GM21390 (cell line): ENCODE measurements around the gene CYSRT1.
A peak's percentile ranks its signal among the peaks of the same experiment; 100 is the strongest.

ENCODE experiments used
- ATAC-seq: cut with Tn5 transposase; IDR thresholded peaks from one replicate; pipeline ENCODE4 v1.9.1; 2021; ENCODE audit not compliant: unreplicated experiment

CYSRT1 gene

DNA sequence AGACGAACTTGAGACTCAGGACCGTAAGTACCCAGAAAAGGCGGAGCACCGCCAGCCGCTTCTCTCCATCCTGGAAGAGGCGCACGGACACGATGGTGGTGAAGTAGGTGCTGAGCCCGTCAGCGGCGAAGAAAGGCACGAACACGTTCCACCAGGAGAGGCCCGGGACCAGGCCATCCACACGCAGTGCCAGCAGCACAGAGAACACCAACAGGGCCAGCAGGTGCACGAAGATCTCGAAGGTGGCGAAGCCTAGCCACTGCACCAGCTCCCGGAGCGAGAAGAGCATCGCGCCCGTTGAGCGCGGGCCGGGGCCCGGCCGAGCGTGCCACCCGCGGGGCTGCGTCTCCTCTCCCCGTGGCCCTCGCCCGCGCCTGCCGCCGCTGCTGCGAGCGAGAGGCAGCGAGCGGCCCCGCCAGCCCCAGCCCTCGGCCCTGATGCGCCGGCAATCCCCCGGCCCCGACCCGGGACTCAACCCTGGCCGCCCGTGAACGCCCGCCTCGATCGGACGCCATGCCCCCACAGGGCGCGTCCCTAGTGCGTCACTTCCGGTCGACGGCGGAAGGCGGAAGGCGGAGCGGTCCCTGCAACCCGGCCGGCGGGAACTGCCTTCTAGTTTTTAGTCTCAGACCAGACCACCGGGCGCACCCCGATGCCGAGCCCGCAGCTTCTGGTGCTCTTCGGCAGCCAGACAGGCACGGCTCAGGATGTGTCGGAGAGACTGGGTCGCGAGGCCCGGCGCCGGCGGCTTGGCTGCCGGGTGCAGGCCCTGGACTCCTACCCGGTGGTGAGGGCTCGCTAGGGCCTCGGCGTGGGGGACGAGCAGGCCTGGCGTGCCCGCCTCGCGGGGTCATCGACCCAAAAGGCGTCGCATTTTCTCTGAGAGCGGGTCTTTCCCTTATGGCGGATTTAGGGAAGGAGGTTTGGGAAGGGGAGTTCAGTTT lies 19.6 kb upstream of the CYSRT1 start, which contains the start of the genes NDOR1 and TMEM203:
TSS of gene NDOR1 (plus strand) at position 575 of the 944 bp plus-strand sequence. CDS start at position 653, 78 bp downstream.
TSS of gene TMEM203 (minus strand) at position 523 of the 944 bp plus-strand sequence. CDS start at position 289, 234 bp downstream.
- ATAC-seq: peak; percentile 53

DNA sequence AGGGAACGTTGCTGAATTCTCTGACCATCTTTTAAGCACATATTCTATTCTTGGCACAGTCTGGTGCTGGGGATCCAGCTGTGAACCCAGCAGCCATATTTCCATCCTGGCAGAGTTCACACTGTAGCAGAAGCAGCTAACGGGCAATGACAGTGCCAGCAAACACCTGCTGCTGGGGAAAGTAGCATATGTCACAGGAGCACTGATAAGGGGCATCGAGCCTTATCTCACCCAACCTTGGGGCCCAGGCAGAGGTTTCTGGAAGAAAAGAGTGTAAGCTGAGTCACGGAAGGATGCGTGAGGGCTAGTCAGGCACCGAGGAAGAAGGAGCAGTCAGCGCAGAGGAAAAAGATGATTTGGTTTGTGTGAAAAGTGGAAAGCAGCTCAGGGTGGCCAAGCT lies 18.4 kb upstream of the CYSRT1 start:
- no peak for ATAC-seq

DNA sequence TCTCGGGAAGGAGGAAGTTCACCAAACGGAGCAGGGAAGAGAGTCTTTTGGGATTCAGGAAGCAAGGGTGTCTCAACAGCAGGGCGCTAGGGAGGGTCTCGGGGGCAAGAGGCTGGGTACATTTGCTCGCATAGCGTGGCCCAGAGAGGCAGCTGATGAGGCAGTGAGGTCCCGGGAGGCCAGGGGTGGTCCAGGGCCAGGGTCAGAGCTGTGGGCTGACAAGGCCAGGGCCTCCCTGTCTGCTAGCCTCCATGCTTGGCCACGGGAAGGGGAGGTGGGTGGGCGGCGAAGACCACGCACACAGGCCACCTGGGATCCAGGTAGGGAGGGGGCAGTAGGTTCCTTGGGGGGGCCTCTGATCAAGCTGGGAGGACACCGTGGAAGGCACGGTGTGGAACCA lies 13.4 kb upstream of the CYSRT1 start:
- no peak for ATAC-seq

GRCh38 chr9:137212520-137212919 lies 12.5 kb upstream of the CYSRT1 start:
- no peak for ATAC-seq

DNA sequence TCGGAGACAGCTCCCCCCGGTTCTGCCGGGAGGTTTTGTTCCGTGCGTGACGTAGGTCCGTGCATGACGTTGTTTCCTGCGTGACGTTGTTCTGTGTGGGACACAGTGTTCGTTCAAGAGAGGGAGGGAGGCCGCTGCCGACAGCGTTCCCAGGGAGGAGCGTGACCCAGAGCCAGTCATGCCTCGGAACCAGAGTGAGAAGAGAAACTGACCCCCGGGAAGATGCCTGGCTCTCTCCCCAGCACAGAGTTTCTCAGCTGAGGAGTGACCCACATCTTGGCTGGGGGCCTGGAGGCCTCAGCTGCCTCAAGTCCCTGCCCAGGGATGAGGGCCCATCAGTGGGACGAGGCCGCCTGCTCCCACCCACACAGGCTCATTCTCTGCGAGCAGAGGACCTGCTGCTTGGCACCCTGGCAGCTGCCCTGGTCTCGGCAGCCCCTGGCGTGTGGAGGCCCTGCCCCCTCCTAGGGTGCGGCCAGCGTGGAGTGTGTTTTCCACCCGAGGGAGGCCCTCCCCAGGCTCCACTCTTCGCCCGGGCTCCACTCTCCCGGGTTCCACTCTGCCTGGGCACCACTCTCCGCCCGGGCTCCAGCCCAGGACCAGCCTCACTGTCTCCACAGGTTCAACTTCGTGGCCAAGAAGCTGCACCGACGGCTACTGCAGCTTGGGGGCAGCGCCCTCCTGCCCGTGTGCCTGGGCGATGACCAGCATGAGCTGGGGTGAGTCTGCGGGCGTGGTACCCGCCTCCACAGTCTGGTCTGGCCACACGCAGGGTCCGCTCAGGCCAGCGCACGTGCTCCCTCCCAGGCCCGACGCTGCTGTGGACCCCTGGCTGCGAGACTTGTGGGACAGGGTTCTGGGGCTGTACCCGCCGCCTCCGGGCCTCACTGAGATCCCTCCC lies 11.6 kb upstream of the CYSRT1 start:
- no peak for ATAC-seq

- no peak for ATAC-seq
Measured at GRCh38 chr9:137214620-137215019, 10.4 kb upstream of the CYSRT1 start.

GRCh38 chr9:137215196-137215986 lies 9.6 kb upstream of the CYSRT1 start:
- no peak for ATAC-seq

DNA sequence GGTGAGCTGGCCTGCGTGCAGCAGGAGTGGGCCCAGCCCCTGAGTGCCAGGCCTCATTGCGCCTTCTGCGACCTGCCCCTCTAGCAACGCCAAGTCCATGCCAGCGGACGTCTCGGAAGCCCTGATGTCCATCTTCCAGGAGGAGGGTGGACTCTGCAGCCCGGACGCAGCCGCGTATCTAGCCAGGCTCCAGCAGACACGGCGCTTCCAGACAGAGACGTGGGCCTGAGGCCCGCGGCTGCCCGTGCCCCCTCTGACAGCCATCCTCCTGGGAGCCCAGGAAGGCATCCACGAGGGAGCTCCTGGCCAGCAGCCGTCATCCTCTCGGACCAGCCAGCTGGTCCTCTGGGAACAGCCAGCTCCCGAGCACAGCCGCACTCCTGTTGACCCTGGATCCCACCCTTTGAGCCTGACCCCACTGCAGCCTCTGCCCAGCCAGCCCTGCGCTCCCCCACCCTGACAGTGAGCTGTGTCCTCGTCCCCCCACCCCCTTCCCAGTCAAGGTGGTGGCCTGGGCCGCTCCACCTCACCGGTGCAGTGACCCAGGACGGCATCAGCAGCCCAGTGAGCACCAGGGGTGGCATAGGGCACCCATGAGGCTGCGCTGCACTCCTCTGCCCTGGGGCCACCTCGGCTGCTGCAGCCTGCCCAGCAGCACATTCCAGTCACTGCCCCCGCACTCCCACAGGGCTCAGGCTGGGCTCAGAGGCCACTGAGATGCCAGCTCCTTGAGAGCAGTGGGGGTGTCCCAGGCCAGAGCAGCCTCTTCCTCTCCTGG lies 8.6 kb upstream of the CYSRT1 start:
- ATAC-seq: no peak

DNA sequence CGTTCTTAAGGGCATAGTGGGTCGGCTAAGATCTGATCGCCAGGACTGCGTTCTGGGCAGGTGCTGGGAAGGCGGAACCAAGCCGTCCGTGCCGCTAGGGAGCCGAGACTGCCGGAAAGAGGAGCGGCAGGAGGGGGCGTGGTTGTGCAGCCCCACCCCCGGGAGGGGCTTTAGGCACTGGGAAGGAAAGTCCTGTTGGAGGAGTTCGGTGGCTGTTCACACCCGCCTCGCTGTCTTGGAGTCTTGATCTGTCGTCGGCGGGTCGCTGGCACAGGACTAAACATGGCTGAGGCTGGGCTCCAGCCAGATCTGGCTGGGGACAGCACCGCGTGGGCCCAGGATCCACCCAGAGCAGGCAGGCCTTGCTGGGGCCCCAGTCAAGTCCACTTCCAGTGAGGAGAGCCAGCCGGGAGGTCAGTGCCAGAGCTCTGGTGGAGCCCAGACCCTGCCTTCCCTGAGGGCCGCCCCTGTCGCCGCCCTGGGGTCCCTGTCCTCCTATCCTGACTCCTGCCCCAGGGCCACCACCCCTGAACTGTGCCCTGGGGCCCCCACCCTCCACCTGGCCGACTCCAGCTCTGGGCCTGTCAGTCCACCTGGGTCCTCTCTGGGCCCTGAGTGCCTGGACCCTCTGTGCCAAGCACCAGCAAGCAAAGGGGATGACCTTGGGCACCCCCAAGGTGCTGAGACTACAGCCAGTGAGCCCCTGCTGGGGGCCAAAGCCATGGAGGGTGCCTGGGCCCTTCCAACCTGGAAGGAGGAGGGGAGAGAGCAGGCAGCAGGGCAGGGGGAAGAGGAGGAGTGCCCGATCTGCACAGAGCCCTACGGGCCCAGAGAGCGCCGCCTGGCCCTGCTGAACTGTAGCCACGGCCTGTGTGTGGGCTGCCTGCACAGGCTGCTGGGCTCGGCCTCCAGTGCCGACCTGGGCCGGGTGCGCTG lies 7.4 kb upstream of the CYSRT1 start:
- ATAC-seq: no peak

- ATAC-seq: no peak
Measured at GRCh38 chr9:137218212-137218753, 6.7 kb upstream of the CYSRT1 start.

DNA sequence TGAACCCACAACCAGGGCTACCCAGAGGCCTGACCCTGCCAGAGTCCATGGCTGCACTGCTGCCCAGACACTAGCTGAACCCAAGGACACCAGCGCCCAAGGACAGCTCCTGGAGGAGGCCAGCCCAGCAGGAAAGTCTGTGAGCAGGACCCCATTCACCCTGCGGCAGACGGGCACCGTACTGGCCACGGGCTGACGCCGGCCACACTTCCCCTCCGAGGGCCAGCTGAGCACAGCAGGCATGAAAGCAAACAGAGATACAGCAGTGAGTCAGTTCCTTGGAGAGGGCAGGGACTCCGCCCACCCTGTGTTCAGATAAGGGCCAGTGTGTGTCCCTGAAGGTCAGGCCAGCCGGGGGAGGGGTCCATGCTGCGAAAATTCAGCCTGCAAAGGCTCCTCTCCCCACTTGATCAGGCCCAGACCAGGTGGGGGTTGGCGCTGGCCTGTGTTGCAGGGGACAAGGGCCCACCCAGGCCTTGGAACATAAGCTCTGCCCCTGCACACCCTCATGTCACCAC lies 6.2 kb upstream of the CYSRT1 start:
- ATAC-seq: no peak

DNA sequence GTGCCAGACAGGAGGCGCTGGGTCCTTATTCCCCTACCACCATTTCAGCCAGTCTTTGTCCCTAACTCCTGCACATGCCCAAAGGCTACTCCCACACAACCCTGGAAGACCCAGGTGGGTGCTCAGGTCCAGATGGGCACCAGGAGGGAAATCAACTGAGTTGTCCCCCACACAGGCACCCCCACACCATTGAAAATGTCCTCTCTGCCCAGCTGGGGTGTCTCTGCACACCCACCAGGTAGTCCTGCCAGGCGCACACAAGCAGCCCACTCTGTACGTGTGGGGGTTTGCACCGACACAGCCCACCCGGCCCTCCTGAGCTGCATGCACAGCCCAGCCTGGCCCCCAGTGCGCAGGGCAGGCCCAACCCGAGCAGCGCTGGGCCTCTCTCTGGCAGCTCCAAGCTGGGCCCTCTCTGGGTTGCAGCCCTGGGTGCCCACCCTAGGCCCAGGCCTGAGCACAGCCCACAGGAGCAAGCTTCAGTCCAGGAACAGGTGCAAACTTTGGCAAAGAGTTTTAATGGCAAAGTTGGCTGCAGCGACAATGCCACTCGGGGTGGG lies 5.1 kb upstream of the CYSRT1 start:
- no peak for ATAC-seq

GRCh38 chr9:137220317-137221094 lies 4.5 kb upstream of the CYSRT1 start:
- no peak for ATAC-seq

- no peak for ATAC-seq
Measured at GRCh38 chr9:137221095-137221505, 3.9 kb upstream of the CYSRT1 start.

- ATAC-seq: no peak
Measured at GRCh38 chr9:137221506-137222111, 3.4 kb upstream of the CYSRT1 start.

GRCh38 chr9:137222190-137223077 lies 2.5 kb upstream of the CYSRT1 start, which contains the start of gene RNF208:
Gene RNF208, minus strand, starts transcription at chr9:137222240. Its CDS starts 1,028 bp downstream, at chr9:137221212.
- ATAC-seq: peak; percentile 2
